Activated CD8-positive, alpha-beta memory T cell treated with anti-CD3 and anti-CD28 coated beads for 24 hours (primary cell): ENCODE measurements around the gene DLL1.
"Not testable (repeated sequence)": the region's sequence is repeated elsewhere in the genome, so short reads cannot be mapped to it uniquely, and the experiment has no call there.

Experiments used
- DNase-seq: peaks from one replicate; pipeline ENCODE4 v3.0.0-alpha.2; 2020

DLL1 gene

GRCh38 chr6:170290296-170291128 is at the start of gene DLL1:
DLL1 (minus strand) TSS chr6:170291078; CDS start chr6:170290139, 939 bp downstream.
- peak; percentile 74 for DNase-seq

GRCh38 chr6:170335199-170335598 is 44.3 kb upstream of the DLL1 start:
- DNase-seq = not testable (repeated sequence)

- DNase-seq = no peak
These were observed 38.4 kb upstream of the DLL1 start for GRCh38 chr6:170329321-170329720.

- DNase-seq = no peak
These were observed 26.8 kb upstream of the DLL1 start for GRCh38 chr6:170317718-170318117.

GRCh38 chr6:170317076-170317475 is 26.2 kb upstream of the DLL1 start:
- no peak for DNase-seq

- DNase-seq = no peak
These were observed 25.2 kb upstream of the DLL1 start for GRCh38 chr6:170316071-170316470.

- DNase-seq = no peak
These were observed 24.1 kb upstream of the DLL1 start for GRCh38 chr6:170314983-170315382.

GRCh38 chr6:170313716-170314295 is 22.9 kb upstream of the DLL1 start:
- no peak for DNase-seq

- no peak for DNase-seq
These were observed 22.0 kb upstream of the DLL1 start for GRCh38 chr6:170312876-170313275.

- DNase-seq = no peak
These were observed 20.8 kb upstream of the DLL1 start for GRCh38 chr6:170311696-170312095.

- DNase-seq = no peak
These were observed 17.9 kb upstream of the DLL1 start for GRCh38 chr6:170308761-170309160.

GRCh38 chr6:170307080-170307545 is 16.2 kb upstream of the DLL1 start:
- DNase-seq = no peak

GRCh38 chr6:170306324-170307079 is 15.6 kb upstream of the DLL1 start, which contains the start of gene FAM120B:
FAM120B (plus strand) TSS chr6:170306758; CDS start chr6:170317391, 10,633 bp downstream.
- DNase-seq = peak; percentile 97

- no peak for DNase-seq
These were observed 15.0 kb upstream of the DLL1 start for GRCh38 chr6:170305805-170306323.

GRCh38 chr6:170301184-170301583 is 10.3 kb upstream of the DLL1 start:
- no peak for DNase-seq

- no peak for DNase-seq
These were observed 7.8 kb upstream of the DLL1 start for GRCh38 chr6:170298688-170299087.

- DNase-seq = no peak
These were observed 6.9 kb upstream of the DLL1 start for GRCh38 chr6:170297576-170298330.

GRCh38 chr6:170296746-170297575 is 6.1 kb upstream of the DLL1 start:
- DNase-seq = no peak

- no peak for DNase-seq
These were observed 5.5 kb upstream of the DLL1 start for GRCh38 chr6:170296423-170296745.

GRCh38 chr6:170295510-170296422 is 4.9 kb upstream of the DLL1 start:
- peak; percentile 79 for DNase-seq
